Measurements from ENCODE around the gene USP10.

- TF ChIP-seq CTCF (conservative IDR thresholded peaks at IDR 0.05; ENCODE audit: low read depth, low read length) (no peak), EZH2phosphoT487 (IDR thresholded peaks at IDR 0.05; ENCODE audit: borderline replicate concordance, low read length) (no peak)
These were observed 42.5 kb upstream of the USP10 start for GRCh38 chr16:84657229-84657837.

All from PC-3 (cell line).